GM12878 (cell line): ENCODE results near the gene SLC35F3.

Source experiments
- CTCF ChIP-seq, 3 experiments: IDR thresholded peaks in 2 of 3; conservative IDR thresholded peaks in 1 of 3; 2 replicates each; pipeline ENCODE4 v1.5.1; 2011; ENCODE audit warnings: low read depth in 3 of 3, low read length in 3 of 3, mild to moderate bottlenecking in 3 of 3, control low read depth in 2 of 3, moderate library complexity in 2 of 3, inconsistent platforms in 1 of 3, mixed read lengths in 1 of 3; ENCODE audit not compliant: control insufficient read depth in 2 of 3, insufficient read depth in 1 of 3; ENCODE audit errors: extremely low read depth in 1 of 3
- ESRRA ChIP-seq: IDR thresholded peaks from 2 replicates; pipeline ENCODE4 v1.6.1; 2012; ENCODE audit warnings: mild to moderate bottlenecking, low read length, improper control_type of control experiment
- HCFC1 ChIP-seq: fragments of 150-350 bp; IDR thresholded peaks from 2 replicates; pipeline ENCODE4 v1.6.1; 2014; ENCODE audit warnings: low read length
- HDAC2 ChIP-seq: fragments of 200-600 bp; sonication (generic); IDR thresholded peaks from 2 replicates; pipeline ENCODE4 v1.6.1; 2017
- MXI1 ChIP-seq: fragments of 150-350 bp; IDR thresholded peaks from 2 replicates; pipeline ENCODE4 v1.6.1; 2011; ENCODE audit warnings: low read depth, mild to moderate bottlenecking, inconsistent platforms, low read length, improper control_type of control experiment
- POLR2A ChIP-seq: IDR thresholded peaks from 2 replicates; pipeline ENCODE4 v1.6.1; 2011; ENCODE audit warnings: low read depth, mild to moderate bottlenecking, low read length
- POLR2AphosphoS5 ChIP-seq: IDR thresholded peaks from 2 replicates; pipeline ENCODE4 v1.6.1; 2011; ENCODE audit warnings: mild to moderate bottlenecking, low read length, inconsistent platforms
- SRF ChIP-seq, 2 experiments: IDR thresholded peaks; 2 replicates each; pipeline ENCODE4 v1.6.1; 2011; ENCODE audit warnings: low read depth in 2 of 2, low read length in 2 of 2, mild to moderate bottlenecking in 1 of 2, moderate library complexity in 1 of 2
- TAF1 ChIP-seq: IDR thresholded peaks from 2 replicates; pipeline ENCODE4 v1.6.1; 2011; ENCODE audit warnings: mild to moderate bottlenecking, low read depth, low read length, borderline replicate concordance
- ZNF274 ChIP-seq: IDR thresholded peaks from one replicate; pipeline ENCODE4 v1.8.0; 2011; ENCODE audit not compliant: insufficient read length, insufficient read depth
- TF ChIP-seq, protein P1 (sequence below): IDR thresholded peaks from 2 replicates; pipeline ENCODE4 v1.6.1; 2012; ENCODE audit warnings: low read depth, low read length, improper control_type of control experiment

- TF ChIP-seq POLR2AphosphoS5 (no peak), CTCF (IDR thresholded peaks at IDR 0.05 in 2 of 3, conservative IDR thresholded peaks at IDR 0.05 in 1 of 3; ENCODE audit: control insufficient read depth in 2 of 3, extremely low read depth in 1 of 3, insufficient read depth in 1 of 3, low read depth in 3 of 3, low read length in 3 of 3) (no peak), POLR2A (no peak), HDAC2 (no peak), ESRRA (no peak), TAF1 (no peak), ZNF274 (no peak), HCFC1 (no peak), MXI1 (no peak), SRF (IDR thresholded peaks at IDR 0.05; ENCODE audit: low read depth in 2 of 2, low read length in 2 of 2) (no peak)
- TF ChIP-seq, protein P1, sequence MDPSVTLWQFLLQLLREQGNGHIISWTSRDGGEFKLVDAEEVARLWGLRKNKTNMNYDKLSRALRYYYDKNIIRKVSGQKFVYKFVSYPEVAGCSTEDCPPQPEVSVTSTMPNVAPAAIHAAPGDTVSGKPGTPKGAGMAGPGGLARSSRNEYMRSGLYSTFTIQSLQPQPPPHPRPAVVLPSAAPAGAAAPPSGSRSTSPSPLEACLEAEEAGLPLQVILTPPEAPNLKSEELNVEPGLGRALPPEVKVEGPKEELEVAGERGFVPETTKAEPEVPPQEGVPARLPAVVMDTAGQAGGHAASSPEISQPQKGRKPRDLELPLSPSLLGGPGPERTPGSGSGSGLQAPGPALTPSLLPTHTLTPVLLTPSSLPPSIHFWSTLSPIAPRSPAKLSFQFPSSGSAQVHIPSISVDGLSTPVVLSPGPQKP = no peak
These were observed 467.7 kb downstream of the SLC35F3 start for GRCh38 chr1:234372011-234372757.
